Measurements from ENCODE around the gene CENPA. TPM values are rescaled to one million over a fixed set of nuclear protein-coding genes. Genes with fewer than 3 reads are reported as not detected.
"Not testable (repeated sequence)": the region's sequence is repeated elsewhere in the genome, so short reads cannot be mapped to it uniquely, and the experiment has no call there.

Gene CENPA
- total RNA-seq (ENCODE audit: insufficient read depth, low replicate concordance) = 4.1 TPM

DNA sequence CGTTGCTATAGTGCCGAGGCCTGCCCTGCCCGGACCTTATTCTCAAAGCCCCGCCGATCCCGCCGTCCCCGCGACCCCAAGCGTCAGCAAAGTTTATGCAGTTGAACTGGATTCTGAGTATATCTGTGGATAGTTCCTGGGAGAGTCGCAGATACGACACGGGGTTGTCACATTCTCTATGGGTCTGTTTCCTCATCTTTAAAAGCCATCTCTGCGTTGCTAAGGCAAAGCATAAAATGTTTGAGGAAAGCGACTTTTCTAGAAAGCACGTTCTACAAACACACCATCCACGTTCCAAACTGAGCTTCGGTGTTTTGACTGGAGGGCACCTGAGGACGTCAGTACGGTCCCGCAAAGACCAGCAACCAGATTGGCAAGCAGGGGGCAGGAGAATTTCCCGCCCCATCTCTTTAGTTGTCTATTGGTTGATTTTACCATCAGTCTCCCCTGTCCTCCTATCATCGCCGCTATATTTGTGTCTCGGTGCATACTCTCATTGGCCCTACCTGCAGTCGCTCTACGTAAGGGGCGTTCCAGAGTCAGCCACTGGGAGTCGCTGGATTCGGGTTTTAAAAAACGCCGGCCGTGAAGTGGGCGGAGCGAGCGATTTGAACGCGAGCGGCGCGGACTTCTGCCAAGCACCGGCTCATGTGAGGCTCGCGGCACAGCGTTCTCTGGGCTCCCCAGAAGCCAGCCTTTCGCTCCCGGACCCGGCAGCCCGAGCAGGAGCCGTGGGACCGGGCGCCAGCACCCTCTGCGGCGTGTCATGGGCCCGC, at the start of gene CENPA:
CENPA (plus strand) TSS at position 626 of the 776 bp plus-strand sequence; CDS start at position 767, 141 bp downstream.
- DNase-seq (ENCODE audit: low spot score) = peak; percentile 100

DNA sequence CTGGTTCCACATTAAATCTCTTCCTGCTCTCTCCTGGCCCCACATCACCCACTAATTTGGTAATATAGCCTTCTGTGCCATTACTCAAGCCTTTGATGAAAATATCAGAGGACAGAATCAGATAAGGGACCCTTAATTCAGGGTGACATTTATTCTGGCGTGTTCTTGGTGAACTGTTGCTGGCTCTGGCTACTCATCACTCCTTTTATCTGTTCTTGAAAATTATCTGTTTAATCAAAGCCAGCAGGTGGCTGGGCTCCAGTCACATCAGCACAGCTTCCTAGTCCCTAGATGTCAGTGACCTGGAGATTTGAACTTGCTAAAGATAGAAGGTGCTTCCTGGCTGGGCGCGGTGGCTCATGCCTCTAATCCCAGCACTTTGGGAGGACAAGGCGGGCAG, 48.6 kb upstream of the CENPA start:
- no peak for DNase-seq (ENCODE audit: low spot score)

GRCh38 chr2:26738481-26738880, 47.4 kb upstream of the CENPA start:
- DNase-seq (ENCODE audit: low spot score) = no peak

DNA sequence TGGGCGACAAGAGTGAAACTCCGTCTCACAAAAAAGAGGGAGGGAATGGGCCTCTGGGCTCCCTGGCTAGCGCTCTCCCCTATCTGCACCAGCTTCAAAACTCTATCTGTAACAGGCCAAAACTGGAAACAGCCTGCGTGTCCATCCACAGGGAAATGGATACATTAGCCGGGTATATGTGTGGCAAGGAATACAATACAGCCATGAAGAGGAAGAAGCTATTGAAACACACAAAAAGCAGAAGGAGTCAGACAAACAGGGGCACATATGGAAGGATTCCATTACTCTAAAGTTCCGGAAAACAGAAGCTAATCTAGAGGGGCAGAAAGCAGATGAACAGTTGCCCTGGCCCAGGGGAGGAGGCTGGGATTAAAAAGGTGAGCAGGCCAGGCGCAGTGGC, 46.3 kb upstream of the CENPA start:
- no peak for DNase-seq (ENCODE audit: low spot score)

DNA sequence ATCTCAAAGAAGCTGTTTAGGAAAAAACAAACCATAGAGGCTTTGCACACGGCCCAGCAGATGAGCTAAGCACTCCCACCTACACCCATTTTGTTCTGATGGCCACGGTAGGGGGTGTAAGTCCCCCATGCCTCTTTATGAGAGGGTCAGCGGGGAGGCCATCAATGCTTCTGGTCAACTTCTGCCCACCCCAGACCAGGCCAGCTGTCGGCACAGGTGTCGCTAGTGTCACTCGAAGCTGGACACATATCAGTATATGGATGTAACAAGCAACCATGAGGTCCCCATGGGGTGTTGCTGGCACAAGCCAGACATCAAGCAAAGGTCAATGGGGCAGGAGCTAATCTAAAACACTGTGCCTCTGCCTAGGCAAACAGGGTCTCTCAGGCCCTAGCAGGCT, 45.5 kb upstream of the CENPA start:
- DNase-seq (ENCODE audit: low spot score) = no peak

- peak; percentile 80 for DNase-seq (ENCODE audit: low spot score)
These were observed 45.0 kb upstream of the CENPA start for GRCh38 chr2:26740890-26741302.

DNA sequence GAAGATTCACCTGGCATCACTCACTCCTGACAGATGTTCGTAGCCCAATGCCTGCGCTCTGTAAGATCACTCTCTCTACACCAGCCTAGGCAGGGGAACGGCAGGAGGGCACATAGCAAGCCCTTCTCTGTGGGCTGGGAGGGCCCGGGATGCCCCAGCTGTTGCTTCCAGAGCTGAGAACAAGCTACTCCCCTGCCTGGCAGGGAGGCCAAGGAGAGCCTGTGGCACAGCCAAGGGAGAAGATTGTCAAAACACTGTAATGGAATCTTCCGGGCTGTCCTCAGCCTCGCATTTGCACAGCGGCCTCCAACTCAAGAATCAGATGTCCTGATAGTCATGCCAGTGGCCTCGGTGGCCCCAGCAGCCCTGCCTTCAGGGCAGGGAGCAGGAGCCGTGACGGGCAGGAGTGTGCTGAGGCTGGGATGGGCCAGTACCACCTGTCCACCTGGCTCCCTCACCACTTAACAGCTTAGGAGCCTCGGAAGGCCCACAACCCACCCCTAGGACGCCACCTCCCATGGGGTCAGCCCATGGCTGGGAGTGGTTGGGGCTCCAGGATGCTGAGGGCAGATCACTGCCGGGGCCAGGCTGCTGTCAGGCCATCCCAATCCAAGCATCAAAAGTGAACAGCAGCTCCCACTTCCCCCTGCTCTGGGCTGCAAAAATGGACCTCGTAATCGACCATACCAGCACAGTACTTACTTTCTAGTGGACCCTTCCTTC, 43.6 kb upstream of the CENPA start:
- no peak for DNase-seq (ENCODE audit: low spot score)

DNA sequence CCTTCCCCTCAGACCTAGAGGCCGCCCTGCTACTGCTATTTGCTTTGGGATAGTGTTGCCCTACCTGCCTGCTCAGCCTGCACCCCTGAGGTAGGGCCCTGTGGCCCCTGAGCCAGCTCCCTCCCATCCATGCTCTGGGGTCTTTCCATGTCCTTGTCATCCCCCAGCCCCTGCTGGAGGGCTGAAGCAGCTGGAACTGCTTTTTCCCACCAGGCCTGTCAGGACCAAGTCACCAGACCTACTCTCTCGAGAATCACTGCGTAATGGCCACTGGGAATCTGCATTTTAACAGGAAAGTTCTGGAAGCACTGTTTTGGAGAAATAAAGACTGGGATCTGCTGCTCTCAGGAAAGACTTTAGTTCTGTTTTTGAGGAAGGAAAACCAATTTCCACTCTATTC, 42.0 kb upstream of the CENPA start:
- no peak for DNase-seq (ENCODE audit: low spot score)

- no peak for DNase-seq (ENCODE audit: low spot score)
These were observed 40.9 kb upstream of the CENPA start for GRCh38 chr2:26744953-26745352.

- peak; percentile 81 for DNase-seq (ENCODE audit: low spot score)
These were observed 40.1 kb upstream of the CENPA start for GRCh38 chr2:26745609-26746327.

DNA sequence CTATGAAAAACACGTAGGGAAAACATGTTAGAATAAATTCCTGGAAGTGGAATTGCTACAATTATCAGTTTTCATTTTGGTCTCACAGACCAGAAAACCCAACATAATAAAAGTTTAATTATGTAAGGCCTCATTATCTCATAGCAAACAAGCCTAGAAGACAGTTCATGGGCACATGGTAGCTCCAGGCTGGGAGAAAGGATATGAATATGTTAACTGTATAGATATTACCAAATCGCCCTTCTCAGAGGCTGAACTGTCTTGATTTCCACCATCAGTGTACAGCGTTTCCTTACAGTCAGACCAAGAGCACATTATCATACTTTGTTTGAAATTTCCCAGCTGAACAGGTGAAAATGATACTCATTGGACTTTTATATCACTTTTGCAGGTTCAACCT, 38.9 kb upstream of the CENPA start:
- no peak for DNase-seq (ENCODE audit: low spot score)

DNA sequence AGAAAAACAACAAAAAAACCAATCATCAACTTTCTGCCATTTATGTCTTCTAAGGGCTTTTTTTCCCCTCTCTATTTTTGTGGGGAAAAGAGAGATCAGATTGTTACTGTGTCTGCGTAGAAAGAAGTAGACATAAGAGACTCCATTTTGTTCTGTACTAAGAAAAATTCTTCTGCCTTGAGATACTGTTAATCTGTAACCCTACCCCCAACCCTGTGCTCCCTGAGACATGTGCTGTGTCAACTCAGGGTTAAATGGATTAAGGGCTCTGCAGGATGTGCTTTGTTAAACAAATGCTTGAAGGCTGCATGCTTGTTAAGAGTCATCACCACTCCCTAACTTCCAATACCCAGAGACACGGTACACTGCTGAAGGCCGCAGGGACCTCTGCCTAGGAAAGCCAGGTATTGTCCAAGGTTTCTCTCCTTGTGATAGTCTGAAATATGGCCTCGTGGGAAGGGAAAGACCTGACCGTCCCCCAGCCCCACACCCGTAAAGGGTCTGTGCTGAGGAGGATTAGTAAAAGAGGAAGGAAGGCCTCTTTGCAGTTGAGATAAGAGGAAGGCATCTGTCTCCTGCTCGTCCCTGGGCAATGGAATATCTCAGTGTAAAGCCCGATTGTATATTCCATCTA, 36.0 kb upstream of the CENPA start:
- DNase-seq (ENCODE audit: low spot score) = peak; percentile 23

DNA sequence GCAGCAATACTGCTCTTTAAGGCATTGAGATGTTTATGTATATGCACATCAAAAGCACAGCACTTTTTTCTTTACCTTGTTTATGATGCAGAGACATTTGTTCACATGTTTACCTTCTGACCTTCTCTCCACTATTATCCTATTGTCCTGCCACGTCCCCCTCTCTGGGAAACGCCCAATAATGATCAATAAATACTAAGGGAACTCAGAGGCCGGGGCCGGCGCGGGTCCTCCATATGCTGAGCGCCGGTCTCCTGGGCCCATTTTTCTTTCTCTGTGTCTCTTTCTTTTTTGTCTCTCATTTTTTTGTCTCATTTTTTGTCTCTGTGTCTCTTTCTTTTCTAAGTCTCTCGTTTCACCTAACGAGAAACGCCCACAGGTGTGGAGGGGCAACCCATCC, 35.4 kb upstream of the CENPA start:
- DNase-seq (ENCODE audit: low spot score) = not testable (repeated sequence)

GRCh38 chr2:26752656-26753055, 33.2 kb upstream of the CENPA start:
- no peak for DNase-seq (ENCODE audit: low spot score)

DNA sequence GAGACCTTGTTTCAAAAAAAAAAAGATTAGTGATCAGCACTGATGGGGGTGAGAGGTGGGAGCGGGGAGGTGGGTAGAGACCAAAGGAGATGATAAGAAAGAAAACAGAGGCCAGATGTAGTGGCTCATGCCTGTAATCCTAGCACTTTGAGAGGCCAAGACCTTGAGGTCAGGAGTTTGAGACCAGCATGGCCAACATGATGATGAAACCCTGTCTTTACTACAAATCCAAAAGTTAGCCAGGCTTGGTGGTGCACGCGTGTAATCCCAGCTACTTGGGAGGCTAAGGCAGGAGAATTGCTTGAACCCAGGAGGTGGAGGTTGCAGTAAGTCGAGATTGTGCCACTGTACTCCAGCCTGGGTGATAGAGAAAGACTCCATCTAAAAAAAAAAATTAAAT, 31.3 kb upstream of the CENPA start:
- no peak for DNase-seq (ENCODE audit: low spot score)

- DNase-seq (ENCODE audit: low spot score) = no peak
These were observed 30.7 kb upstream of the CENPA start for GRCh38 chr2:26754972-26755670.

- no peak for DNase-seq (ENCODE audit: low spot score)
These were observed 29.5 kb upstream of the CENPA start for GRCh38 chr2:26756337-26756736.

GRCh38 chr2:26757873-26758789, 27.7 kb upstream of the CENPA start:
- DNase-seq (ENCODE audit: low spot score) = peak; percentile 82

DNA sequence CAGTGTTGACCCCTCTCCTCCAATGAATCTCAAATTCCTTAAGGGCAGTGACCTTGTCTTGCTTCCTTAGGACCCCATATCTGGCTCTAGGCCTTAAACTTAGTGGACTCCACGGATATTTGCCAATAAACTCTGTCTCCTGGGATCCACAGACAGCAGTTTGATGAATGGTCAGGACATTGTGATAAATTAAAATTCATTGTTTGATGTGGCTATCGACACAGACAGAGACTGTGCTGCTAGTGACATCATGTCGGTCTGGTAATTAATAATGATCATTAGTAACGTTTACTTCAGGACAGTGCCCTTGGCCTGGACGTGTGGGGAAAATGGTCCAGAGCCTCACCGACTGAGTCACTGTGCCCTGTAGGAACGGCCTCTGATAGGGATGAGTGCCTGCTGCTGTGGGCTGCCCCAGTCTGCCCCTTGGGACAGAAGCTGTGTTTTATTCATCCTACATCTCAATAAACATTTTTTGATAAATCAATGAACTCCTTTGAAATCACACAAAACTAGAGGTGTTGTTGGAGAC, 27.0 kb upstream of the CENPA start:
- no peak for DNase-seq (ENCODE audit: low spot score)

DNA sequence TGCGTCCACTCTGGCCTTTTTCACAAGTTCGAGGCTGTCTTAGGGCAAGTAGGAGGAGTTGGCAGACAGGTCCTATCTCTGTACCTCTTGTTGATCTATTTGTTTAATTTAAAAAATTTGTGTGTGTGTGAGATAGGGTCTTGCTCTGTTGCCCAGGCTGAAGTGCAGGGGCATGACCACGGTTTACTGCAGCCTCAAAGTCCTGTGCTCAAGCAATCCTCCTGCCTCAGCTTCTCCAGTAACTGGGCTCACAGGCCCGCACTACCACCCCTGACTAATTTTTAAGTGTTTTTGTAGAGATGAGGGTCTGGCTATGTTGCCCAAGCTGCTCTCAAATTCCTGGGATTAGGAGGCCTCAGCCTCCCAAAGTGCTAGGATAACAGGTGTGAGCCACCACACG, 26.0 kb upstream of the CENPA start:
- DNase-seq (ENCODE audit: low spot score) = no peak
